Epithelial cell of proximal tubule (primary cell): ENCODE data around the gene SF3A1. TPM values are rescaled to one million over a fixed set of nuclear protein-coding genes. Genes with fewer than 3 reads are reported as not detected.

Source experiments
- DNase-seq: peaks from one replicate; pipeline ENCODE4 v3.0.0-alpha.2; 2011; ENCODE audit warnings: low read depth
- H3K4me3 ChIP-seq: 2 replicates; pipeline ENCODE4 v1.5.1; 2011; ENCODE audit warnings: low read depth, mild to moderate bottlenecking, low read length
- CTCF ChIP-seq: conservative IDR thresholded peaks from 2 replicates; pipeline ENCODE4 v1.5.1; 2012; ENCODE audit warnings: low read depth, mild to moderate bottlenecking, low read length
- total RNA-seq: library from RNA; depleted of rRNA; stranded (reverse); fragments of >200 nt; gene quantifications from 2 replicates; pipeline ENCODE4 v1.2.3, GENCODE V29; 2015

SF3A1 gene
- total RNA-seq, 1 donor from 2014 or later, result 42.6 TPM

- H3K4me3 ChIP-seq, result no peak overlapping the region
- no peak for DNase-seq
Measured at GRCh38 chr22:30304495-30305244, 52.0 kb downstream of the SF3A1 start.

GRCh38 chr22:30302810-30303138 lies 53.9 kb downstream of the SF3A1 start:
- TF ChIP-seq CTCF, result no peak
- H3K4me3 ChIP-seq, result no peak overlapping the region
- DNase-seq, result no peak

More at GRCh38 chr22:30304495-30305244, 52.0 kb downstream of the SF3A1 start:
- no peak for TF ChIP-seq CTCF

DNA sequence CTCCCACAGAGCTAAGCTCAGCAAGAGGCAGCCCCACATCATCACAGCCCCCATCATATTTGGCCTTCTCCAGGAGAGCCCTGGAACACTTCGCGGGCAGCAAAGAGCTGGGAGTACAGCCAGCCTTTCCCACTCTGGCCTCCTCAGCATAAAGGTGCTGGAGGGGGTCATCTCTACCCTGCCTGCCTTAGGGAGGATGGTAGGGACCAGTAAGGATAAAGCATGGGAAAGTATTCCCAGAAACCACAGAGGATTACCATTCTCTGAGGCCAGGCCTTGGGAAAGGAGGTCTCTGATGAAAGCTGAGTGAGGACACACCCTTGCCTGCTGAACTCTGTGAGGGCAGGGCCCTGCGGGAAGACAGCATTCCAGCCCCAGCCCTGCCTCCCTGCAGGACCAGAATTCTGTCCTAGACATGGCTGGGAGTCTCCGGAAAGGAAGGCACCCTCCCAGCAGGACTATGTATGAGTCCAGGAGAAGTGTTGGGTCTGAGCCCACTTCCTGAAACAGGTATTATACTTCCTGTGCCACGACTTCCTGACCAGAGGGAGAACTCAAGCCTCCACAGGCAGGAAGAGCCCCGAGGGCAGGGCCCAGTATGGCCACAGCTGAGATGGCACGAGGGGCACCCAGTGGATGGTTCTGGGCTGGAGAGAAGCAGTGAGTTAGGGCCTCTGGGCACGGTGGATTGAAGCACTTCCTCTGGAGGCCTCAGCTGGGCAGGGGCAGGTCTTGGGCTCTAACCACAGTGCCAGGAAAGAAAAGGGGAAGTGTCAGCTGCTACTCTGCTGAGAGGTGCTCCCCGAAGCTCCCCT lies 54.5 kb downstream of the SF3A1 start:
- H3K4me3 ChIP-seq, result no peak overlapping the region
- TF ChIP-seq CTCF, result no peak
- DNase-seq, result no peak

DNA sequence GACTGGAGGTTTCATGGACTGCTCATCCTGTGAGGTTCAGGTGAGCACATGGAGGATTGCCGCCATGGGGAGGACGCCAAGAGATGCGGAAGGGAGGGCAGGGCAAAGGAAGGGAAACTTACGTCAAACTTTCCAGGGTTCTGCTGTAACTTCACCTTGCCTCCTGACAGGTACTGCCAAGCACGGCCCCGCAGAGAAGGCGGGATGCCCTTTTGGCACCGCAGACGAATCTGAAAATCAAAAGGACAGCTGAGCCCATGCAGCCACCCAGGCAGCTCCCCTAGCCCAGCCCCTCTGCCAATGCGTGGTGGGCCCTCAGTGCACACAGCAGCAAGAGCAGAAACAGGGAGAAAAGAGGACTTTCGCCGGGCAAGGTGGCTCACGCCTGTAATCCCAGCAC lies 57.4 kb downstream of the SF3A1 start:
- DNase-seq, result no peak
- no peak overlapping the region for H3K4me3 ChIP-seq
- TF ChIP-seq CTCF, result no peak

GRCh38 chr22:30297991-30298701 lies 58.5 kb downstream of the SF3A1 start:
- H3K4me3 ChIP-seq, result no peak overlapping the region
- TF ChIP-seq CTCF, result no peak
- DNase-seq, result no peak

- no peak for DNase-seq
- TF ChIP-seq CTCF, result no peak
- no peak overlapping the region for H3K4me3 ChIP-seq
Measured at GRCh38 chr22:30297276-30297990, 59.3 kb downstream of the SF3A1 start.
